ENCODE results near the gene LAMA4. TPM values are rescaled to one million over a fixed set of nuclear protein-coding genes. Genes with fewer than 3 reads are reported as not detected.

Gene LAMA4
- total RNA-seq, 4 donors from 2014 or later, result 107 to 329 (median 271) TPM

DNA sequence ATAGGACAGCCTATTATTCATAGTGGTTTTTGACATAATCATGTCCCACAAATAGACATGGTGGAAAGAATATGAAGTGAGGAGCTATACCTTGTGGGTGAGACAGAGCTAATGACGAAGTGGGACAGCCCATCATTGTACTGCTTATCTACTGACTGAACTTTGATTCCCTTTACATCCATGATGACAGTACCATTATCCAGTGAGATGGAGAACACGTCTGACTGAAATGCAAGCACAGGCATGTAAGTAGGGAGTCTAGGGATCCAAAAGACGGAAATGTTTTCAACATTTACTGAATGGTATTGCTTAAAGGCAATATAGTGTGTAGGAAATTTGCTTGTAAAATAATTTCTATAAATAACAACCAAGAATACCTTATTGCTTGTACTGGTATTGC is 123.5 kb downstream of the LAMA4 start:
- intact Hi-C loops (cut with DNase I; ENCODE audit: low total_unique reads), result no loop called here

GRCh38 chr6:112128208-112128607 is 126.2 kb downstream of the LAMA4 start:
- no peaks in the 10 kb centered on the region for H3K9me3 ChIP-seq
- H3K27me3 ChIP-seq, result no peaks in the 10 kb centered on the region
- H3K36me3 ChIP-seq, result no peaks in the 10 kb centered on the region
- no peak overlapping the region for H3K27ac ChIP-seq
- peaks cover 0 to 5% of the 10 kb centered on the region in 2 donors for H3K4me1 ChIP-seq
- TF ChIP-seq POLR2A (IDR thresholded peaks at IDR 0.05) (no peak), CTCF (IDR thresholded peaks at IDR 0.05) (no peak)
- intact Hi-C loops (cut with DNase I; ENCODE audit: low total_unique reads), result no loop called here
- no peak overlapping the region for H3K4me3 ChIP-seq
- no peak for DNase-seq

More for the DNA sequence above, 123.5 kb downstream of the LAMA4 start:
- H3K36me3 ChIP-seq, result no peaks in the 10 kb centered on the region
- H3K4me3 ChIP-seq, result no peak overlapping the region
- peak overlapping the region; percentile 42 to 69 for H3K27ac ChIP-seq
- peaks cover 0 to 5% of the 10 kb centered on the region in 2 donors for H3K4me1 ChIP-seq
- no peak for DNase-seq
- H3K9me3 ChIP-seq, result no peaks in the 10 kb centered on the region
- H3K27me3 ChIP-seq, result no peaks in the 10 kb centered on the region
- no peak for TF ChIP-seq POLR2A (IDR thresholded peaks at IDR 0.05)
- no peak for TF ChIP-seq CTCF (IDR thresholded peaks at IDR 0.05)

DNA sequence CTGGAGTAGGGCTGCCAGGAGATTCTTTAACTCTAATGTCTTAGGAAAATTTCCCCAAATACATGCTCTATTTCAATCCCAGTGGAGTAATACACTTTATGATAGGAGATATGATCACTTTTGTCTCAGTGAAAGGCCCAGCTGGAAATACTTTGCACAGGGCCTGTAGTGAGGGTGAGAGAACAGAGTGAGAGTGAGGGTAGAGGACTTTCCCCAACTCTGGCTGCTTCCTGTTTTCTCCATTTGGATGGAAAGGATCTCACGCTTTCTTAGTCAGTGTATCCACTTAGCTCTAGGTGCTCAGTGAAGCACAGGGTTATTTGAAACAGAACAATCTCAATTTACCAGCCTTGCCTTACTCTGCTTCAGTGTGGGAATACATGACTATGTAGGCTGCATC is 130.4 kb downstream of the LAMA4 start:
- Histone ChIP-seq H3K36me3 (no peaks in the 10 kb centered on the region), H3K4me3 (no peak overlapping the region), H3K27ac (peak overlapping the region; percentile 6 to 42), H3K27me3 (no peaks in the 10 kb centered on the region), H3K4me1 (no peaks in the 10 kb centered on the region), H3K9me3 (no peaks in the 10 kb centered on the region)
- TF ChIP-seq CTCF (IDR thresholded peaks at IDR 0.05) (no peak), POLR2A (IDR thresholded peaks at IDR 0.05) (no peak)
- intact Hi-C loops (cut with DNase I; ENCODE audit: low total_unique reads), result no loop called here
- no peak for DNase-seq

DNA sequence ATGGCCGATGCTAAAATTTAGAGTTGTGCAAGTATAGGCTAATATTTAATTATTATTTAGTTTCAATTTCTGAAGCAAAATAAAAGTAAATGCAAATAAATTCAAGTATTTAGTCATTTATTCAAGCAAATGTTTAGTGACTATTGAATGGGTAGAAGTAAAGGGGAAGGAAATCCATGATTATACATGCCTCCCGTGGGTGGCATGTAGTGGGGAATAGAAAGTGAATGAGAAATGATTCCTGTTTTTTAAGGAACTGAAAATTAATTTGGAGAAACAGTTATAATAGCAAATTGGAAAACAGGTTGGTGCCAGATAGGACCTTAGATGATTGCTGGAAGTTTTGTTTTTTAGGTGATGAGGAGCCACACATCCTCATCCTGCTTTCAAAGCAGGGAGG is 131.6 kb downstream of the LAMA4 start:
- H3K27ac ChIP-seq, result peak overlapping the region; percentile 6 to 42
- H3K36me3 ChIP-seq, result no peaks in the 10 kb centered on the region
- no peak overlapping the region for H3K4me3 ChIP-seq
- DNase-seq, result no peak
- no peaks in the 10 kb centered on the region for H3K27me3 ChIP-seq
- no peaks in the 10 kb centered on the region for H3K9me3 ChIP-seq
- no peaks in the 10 kb centered on the region for H3K4me1 ChIP-seq
- intact Hi-C loops (cut with DNase I; ENCODE audit: low total_unique reads), result no loop called here
- TF ChIP-seq POLR2A (IDR thresholded peaks at IDR 0.05), result no peak
- no peak for TF ChIP-seq CTCF (IDR thresholded peaks at IDR 0.05)

- Histone ChIP-seq H3K9me3 (no peaks in the 10 kb centered on the region), H3K36me3 (no peaks in the 10 kb centered on the region), H3K27me3 (no peaks in the 10 kb centered on the region), H3K4me3 (no peak overlapping the region), H3K4me1 (no peaks in the 10 kb centered on the region), H3K27ac (peak overlapping the region; percentile 36 to 40)
- DNase-seq, result no peak
- intact Hi-C loops (cut with DNase I; ENCODE audit: low total_unique reads), result no loop called here
- no peak for TF ChIP-seq POLR2A (IDR thresholded peaks at IDR 0.05)
- no peak for TF ChIP-seq CTCF (IDR thresholded peaks at IDR 0.05)
Observed at GRCh38 chr6:112118034-112118433, 136.3 kb downstream of the LAMA4 start.

All from uterus (tissue), 4 donors.